ENCODE measurements around the gene PDE4D. TPM values are rescaled to one million over a fixed set of nuclear protein-coding genes. Genes with fewer than 3 reads are reported as not detected.

PDE4D gene
- total RNA-seq, 1 donor from 2014 or later = 11.8 TPM

DNA sequence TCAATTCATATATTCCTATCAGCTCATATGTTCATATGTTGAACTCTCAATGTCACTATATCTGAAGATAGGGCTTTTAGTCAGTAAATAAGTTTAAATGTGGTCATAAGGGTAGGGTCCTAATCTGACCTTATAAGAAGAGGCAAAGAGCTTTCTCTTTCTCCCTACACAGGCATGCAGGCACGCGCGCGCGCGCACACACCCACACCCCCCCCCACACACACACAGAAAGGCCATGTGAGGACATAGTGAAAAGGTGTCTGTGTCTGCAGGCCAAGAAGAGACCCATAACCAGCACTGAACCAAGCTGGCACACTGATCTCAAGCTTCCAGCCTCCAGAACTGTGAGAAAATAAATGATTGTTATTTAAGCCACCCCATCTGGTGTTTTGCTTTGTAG is 76.0 kb downstream of the PDE4D start:
- H3K36me3 Mint-ChIP-seq (ENCODE audit: low read depth) = no peaks in the 10 kb centered on the region
- peaks cover 4% of the 10 kb centered on the region for H3K27me3 Mint-ChIP-seq (ENCODE audit: low read depth)
- H3K4me3 Mint-ChIP-seq = no peak overlapping the region
- no peaks in the 10 kb centered on the region for H3K9me3 Mint-ChIP-seq
- TF ChIP-seq, protein P1, sequence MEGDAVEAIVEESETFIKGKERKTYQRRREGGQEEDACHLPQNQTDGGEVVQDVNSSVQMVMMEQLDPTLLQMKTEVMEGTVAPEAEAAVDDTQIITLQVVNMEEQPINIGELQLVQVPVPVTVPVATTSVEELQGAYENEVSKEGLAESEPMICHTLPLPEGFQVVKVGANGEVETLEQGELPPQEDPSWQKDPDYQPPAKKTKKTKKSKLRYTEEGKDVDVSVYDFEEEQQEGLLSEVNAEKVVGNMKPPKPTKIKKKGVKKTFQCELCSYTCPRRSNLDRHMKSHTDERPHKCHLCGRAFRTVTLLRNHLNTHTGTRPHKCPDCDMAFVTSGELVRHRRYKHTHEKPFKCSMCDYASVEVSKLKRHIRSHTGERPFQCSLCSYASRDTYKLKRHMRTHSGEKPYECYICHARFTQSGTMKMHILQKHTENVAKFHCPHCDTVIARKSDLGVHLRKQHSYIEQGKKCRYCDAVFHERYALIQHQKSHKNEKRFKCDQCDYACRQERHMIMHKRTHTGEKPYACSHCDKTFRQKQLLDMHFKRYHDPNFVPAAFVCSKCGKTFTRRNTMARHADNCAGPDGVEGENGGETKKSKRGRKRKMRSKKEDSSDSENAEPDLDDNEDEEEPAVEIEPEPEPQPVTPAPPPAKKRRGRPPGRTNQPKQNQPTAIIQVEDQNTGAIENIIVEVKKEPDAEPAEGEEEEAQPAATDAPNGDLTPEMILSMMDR (conservative IDR thresholded peaks at IDR 0.05) = no peak
- no peak for DNase-seq (ENCODE audit: low read depth, low spot score)
- H3K27ac Mint-ChIP-seq (ENCODE audit: unreplicated experiment) = no peak overlapping the region
- H3K4me1 Mint-ChIP-seq = no peaks in the 10 kb centered on the region

DNA sequence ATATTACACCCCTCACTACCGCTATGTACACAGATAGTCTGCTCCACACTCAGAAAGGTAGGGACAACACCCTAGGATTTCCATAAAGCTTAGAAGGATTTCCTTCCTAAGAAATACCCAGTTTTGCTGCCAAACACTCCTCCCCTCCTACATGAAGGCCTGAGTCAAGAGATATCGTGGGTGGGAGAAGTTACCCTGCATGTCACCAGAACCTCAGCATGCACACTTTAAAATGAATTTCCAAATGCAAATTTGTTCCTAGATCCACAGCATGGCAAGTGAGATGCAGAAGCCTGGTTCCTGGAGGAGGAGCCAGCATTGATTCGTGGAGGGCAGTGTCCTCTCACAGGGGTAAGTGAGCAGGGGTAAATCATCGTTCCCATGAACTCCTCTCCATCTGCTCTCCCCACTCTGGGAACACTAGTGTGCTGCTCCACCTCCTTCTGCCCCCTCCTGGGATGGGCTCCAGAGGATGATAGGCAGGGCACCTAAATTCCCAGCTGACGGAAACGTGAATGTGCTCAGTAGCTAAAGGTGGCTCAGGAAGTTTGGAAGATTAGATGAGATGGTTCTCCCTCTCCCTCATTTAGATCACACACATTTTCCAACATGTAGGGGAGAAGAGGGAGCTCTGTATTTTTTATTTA is 76.7 kb downstream of the PDE4D start:
- Mint-ChIP-seq H3K27ac (ENCODE audit: unreplicated experiment) (no peak overlapping the region), H3K27me3 (ENCODE audit: low read depth) (peaks cover 8% of the 10 kb centered on the region), H3K4me3 (no peak overlapping the region), H3K9me3 (no peaks in the 10 kb centered on the region), H3K4me1 (no peaks in the 10 kb centered on the region), H3K36me3 (ENCODE audit: low read depth) (no peaks in the 10 kb centered on the region)
- TF ChIP-seq, protein P1 (conservative IDR thresholded peaks at IDR 0.05) = no peak
- no peak for DNase-seq (ENCODE audit: low read depth, low spot score)

DNA sequence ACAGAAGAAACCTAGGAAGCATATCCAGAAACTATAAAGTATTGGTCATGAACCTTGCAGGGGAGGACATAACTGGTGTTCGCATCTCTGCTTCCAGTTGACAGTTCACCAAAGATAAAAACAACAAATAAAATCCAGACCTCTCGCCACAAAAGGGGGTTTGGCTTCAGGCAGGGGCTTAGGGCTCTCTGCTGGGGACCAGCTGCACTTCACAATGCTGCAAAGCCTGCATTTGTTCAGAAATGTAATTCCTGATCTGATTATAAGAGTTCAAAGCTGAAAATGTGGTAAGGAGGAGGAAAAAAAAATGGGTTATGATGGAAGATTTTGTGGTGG is 79.0 kb downstream of the PDE4D start:
- no peak overlapping the region for H3K4me3 Mint-ChIP-seq
- H3K4me1 Mint-ChIP-seq = peaks cover 5% of the 10 kb centered on the region
- no peaks in the 10 kb centered on the region for H3K9me3 Mint-ChIP-seq
- H3K27me3 Mint-ChIP-seq (ENCODE audit: low read depth) = peaks cover 25% of the 10 kb centered on the region
- H3K27ac Mint-ChIP-seq (ENCODE audit: unreplicated experiment) = no peak overlapping the region
- TF ChIP-seq, protein P1 (conservative IDR thresholded peaks at IDR 0.05) = no peak
- DNase-seq (ENCODE audit: low read depth, low spot score) = no peak
- no peaks in the 10 kb centered on the region for H3K36me3 Mint-ChIP-seq (ENCODE audit: low read depth)

DNA sequence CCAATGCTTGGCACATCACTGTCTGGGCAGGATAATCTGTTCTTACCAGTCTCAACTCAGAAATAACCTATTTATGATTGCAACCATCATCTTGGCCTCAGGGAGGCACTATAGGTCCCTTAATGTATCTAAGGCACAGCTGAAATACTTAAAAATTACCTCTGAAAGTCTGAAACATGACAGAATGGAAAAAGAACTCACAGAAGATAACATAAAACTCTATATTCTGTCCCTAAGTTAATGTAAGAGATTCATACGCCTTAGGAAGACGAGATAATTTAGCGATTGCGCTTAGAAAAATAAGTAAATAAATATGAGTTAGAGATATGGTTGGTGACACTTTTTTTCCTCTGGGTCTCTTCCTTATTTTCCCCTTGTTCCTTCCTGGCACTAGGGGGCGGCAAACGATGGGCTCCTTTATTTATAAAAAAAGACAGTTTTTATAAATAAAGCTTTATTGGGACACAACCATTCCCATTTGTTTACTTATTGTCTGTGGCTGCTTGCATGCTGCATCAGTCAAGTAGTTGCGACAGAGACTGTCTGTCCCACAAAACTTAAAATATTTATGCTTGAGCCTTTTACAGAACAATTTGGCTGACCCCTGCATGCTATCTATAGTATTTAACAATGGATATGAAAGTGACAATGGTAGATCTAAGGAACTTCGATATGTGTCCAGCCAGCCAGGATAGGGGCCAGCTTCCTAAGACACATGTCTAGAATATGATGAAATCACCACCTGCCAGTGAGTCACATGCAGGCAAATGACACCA is 79.6 kb downstream of the PDE4D start:
- Mint-ChIP-seq H3K36me3 (ENCODE audit: low read depth) (no peaks in the 10 kb centered on the region), H3K4me3 (no peak overlapping the region), H3K9me3 (no peaks in the 10 kb centered on the region), H3K27me3 (ENCODE audit: low read depth) (peaks cover 25% of the 10 kb centered on the region), H3K27ac (ENCODE audit: unreplicated experiment) (no peak overlapping the region), H3K4me1 (peaks cover 5% of the 10 kb centered on the region)
- TF ChIP-seq, protein P1 (conservative IDR thresholded peaks at IDR 0.05) = peak; percentile 87
- DNase-seq (ENCODE audit: low read depth, low spot score) = peak; percentile 55

DNA sequence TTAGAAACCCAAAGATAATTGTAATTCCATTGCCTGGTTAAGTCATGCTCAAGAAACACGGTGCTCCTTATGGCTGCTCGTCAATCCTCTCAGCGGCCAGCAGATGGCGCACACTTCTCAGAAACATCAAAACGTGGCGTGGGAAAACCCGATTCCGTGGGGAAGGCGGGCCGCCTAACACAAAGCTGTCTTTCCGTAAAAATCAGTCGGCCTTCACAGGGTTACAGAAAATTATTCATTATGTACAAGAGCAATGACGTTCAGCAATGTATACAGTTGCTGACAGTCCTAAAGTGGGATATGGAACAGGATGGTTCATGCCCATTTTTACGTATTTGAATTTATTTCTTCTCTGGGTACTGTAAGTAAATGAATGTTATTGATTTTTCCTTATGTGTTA is 83.5 kb downstream of the PDE4D start:
- peak; percentile 77 for DNase-seq (ENCODE audit: low read depth, low spot score)
- Mint-ChIP-seq H3K9me3 (no peaks in the 10 kb centered on the region), H3K36me3 (ENCODE audit: low read depth) (no peaks in the 10 kb centered on the region), H3K4me1 (peaks cover 5% of the 10 kb centered on the region), H3K4me3 (peak overlapping the region; percentile 43), H3K27me3 (ENCODE audit: low read depth) (peaks cover 25% of the 10 kb centered on the region), H3K27ac (ENCODE audit: unreplicated experiment) (no peak overlapping the region)
- TF ChIP-seq, protein P1 (conservative IDR thresholded peaks at IDR 0.05) = peak; percentile 96
